Aorta (tissue), 5 donors: ENCODE measurements around the gene MACROH2A1. TPM values are rescaled to one million over a fixed set of nuclear protein-coding genes. Genes with fewer than 3 reads are reported as not detected.

ENCODE experiments used
- ATAC-seq: fragments of 200-7000 bp; cut with Tn5 transposase; one replicate; pipeline ENCODE4 v1.9.1; 2022; ENCODE audit warnings: moderate library complexity; ENCODE audit not compliant: low FRiP score
- DNase-seq, 2 donors: peaks; one replicate each; pipeline ENCODE4 v3.0.0-alpha.2; 2020
- H3K27ac ChIP-seq, 2 donors: one replicate each; pipeline ENCODE4 v1.5.1; 2013; ENCODE audit warnings: low read length in 2 of 2, mild to moderate bottlenecking in 2 of 2, moderate library complexity in 2 of 2, control low read depth in 1 of 2, inconsistent platforms in 1 of 2, low read depth in 1 of 2
- H3K27me3 ChIP-seq, 2 donors: one replicate each; pipeline ENCODE4 v1.6.1; 2013; ENCODE audit warnings: control low read depth in 1 of 2, low read length in 1 of 2, mild to moderate bottlenecking in 1 of 2, moderate library complexity in 1 of 2; ENCODE audit not compliant: insufficient read depth in 2 of 2, control insufficient read depth in 1 of 2
- H3K36me3 ChIP-seq, 2 donors: one replicate each; pipeline ENCODE4 v1.6.1; 2013; ENCODE audit warnings: control low read depth in 1 of 2, low read length in 1 of 2, mild to moderate bottlenecking in 1 of 2; ENCODE audit not compliant: insufficient read depth in 2 of 2, control insufficient read depth in 1 of 2
- H3K4me1 ChIP-seq, 2 donors: one replicate each; pipeline ENCODE4 v1.6.1; 2013; ENCODE audit warnings: low read length in 2 of 2, control low read depth in 1 of 2, mild to moderate bottlenecking in 1 of 2, moderate library complexity in 1 of 2; ENCODE audit not compliant: insufficient read depth in 2 of 2, control insufficient read depth in 1 of 2
- H3K4me3 ChIP-seq, 2 donors: one replicate each; pipeline ENCODE4 v1.5.1; 2013; ENCODE audit warnings: low read length in 2 of 2, control low read depth in 1 of 2, mild to moderate bottlenecking in 1 of 2
- H3K9me3 ChIP-seq: one replicate; pipeline ENCODE4 v1.6.1; 2013; ENCODE audit warnings: mild to moderate bottlenecking, low read length; ENCODE audit not compliant: control insufficient read depth
- WGBS, 2 donors: extraction: QIAGEN DNeasy Blood & Tissue Kit; methylation state at CpG; one replicate each; pipeline ENCODE4 v1.1.7; 2013; 5-methylcytosine and 5-hydroxymethylcytosine counted together
- intact Hi-C, 2 donors: fragments of 100-400 bp; cut with DNase I; formaldehyde crosslinking; loops; one replicate each; pipeline versions ENCODE4 v1.14.2 to v1.15.0; 2022
- polyA plus RNA-seq, 2 donors: library from polyadenylated mRNA; stranded (reverse); fragments of 200-250 nt; gene quantifications; one replicate each; pipeline ENCODE4 v1.2.3, GENCODE V29; 2013
- total RNA-seq, 2 donors: library from RNA; stranded (reverse); fragmentation: NEBNext Ultra II Directional; extraction: Animal tissue kit (Norgen Biotek cat#: 25700); gene quantifications; one replicate each; pipeline ENCODE4 v1.2.1, GENCODE V29; 2021
- donor health status: healthy with polysubstance abuse.
- donor health status: Bipolar disorder and iron deficiency.
- donor health status: DM: no; HTN: no; CAD: no.
- donor health status: DM: no; HTN: no; CAD: no.
- donor health status: DM: yes; HTN: yes; CAD: no.

Gene MACROH2A1
- total and polyA plus RNA-seq, 4 donors = 79.6 to 113 (median 106) TPM

DNA sequence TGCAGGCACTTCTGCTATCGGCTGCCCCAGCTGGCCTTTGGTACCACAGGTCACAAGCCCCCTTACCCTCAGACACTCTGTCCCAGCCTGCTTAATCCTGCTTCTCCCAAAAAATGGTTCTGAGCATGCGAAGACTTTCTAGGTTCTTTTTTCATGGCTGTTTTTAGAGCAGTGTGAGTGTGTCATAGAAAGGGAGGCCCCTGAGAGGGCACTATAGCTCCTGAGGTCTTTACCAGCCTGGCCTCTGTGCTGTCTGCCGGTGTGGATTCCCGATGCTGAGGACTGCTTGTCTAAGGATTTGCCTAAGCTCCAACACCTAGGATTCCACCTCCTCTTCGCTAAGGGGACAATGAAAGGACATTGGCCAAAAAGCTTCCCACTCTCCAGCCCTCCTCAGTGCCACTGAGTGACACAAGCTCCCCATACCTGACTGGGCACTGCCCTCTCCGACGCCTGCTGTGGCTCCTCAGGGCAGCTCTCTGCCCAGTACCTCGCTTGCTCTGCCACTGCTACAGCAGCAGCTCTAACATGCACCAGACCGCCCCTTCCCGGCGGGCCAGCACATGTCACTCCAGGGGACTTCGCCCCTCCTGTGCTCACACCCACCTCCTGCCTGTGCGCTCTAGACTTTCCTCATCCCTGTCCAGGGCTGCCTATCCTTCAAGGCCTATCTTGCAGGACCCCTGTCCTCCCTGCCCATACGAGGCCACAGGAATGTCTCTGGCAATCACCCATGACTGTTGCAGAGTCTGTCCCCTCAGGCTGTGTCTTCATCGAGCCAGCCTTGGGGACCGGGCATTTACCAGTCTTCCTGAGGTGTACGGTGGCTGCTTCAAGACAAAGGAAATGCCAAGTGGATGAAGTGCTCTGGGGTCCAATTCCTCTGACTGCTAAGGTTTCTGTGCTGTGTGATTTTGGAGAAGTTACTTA is 21.0 kb downstream of the MACROH2A1 start:
- ATAC-seq (peak; percentile 37), DNase-seq (no peak)
- intact Hi-C loops = no loop called here
- Histone ChIP-seq H3K9me3 (no peaks in the 10 kb centered on the region), H3K27me3 (no peaks in the 10 kb centered on the region), H3K4me1 (peaks cover 0 to 3% of the 10 kb centered on the region in 2 donors), H3K4me3 (no peak overlapping the region), H3K36me3 (no peaks in the 10 kb centered on the region), H3K27ac (no peak overlapping the region)
- 81% methylated on average over 17 of the region's 17 CpGs for WGBS, 2 donors

DNA sequence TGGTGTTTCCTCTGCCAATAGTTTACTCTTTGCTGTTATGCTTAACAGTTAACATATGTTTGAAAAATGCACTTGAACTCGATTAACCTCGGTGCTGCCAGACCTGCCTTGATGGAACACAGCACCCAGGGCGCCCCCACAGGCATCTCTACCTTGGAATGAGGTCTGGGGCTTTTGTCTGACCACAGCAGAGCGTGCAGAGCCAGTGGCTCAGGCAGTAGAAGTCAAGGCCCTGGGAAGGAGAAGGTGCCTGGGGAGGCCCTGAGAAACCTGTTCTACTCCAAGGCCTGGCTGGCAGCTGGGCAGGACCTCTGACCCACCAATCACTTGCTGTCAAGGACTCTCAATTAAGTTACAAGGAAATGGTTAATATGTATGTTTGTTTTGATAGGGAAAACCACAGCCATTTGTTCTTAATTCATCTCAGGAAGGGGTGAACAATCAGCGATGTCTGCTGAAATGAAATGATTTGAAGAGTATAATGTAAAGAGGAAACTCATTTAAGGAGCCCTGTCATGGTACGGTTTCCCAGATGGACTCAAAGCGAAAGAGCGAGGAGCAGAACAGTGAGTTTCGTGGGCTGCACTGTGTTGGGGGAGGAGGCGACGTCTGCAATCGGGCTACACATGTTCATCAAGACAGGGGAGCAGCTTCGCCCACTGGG is 21.9 kb downstream of the MACROH2A1 start:
- intact Hi-C loops = no loop called here
- Histone ChIP-seq H3K36me3 (no peaks in the 10 kb centered on the region), H3K27me3 (no peaks in the 10 kb centered on the region), H3K4me3 (no peak overlapping the region), H3K9me3 (no peaks in the 10 kb centered on the region), H3K27ac (no peak overlapping the region), H3K4me1 (peaks cover 0 to 3% of the 10 kb centered on the region in 2 donors)
- WGBS, 2 donors = 83 to 85% methylated on average over 13 of the region's 13 CpGs
- DNase-seq (no peak), ATAC-seq (no peak)

DNA sequence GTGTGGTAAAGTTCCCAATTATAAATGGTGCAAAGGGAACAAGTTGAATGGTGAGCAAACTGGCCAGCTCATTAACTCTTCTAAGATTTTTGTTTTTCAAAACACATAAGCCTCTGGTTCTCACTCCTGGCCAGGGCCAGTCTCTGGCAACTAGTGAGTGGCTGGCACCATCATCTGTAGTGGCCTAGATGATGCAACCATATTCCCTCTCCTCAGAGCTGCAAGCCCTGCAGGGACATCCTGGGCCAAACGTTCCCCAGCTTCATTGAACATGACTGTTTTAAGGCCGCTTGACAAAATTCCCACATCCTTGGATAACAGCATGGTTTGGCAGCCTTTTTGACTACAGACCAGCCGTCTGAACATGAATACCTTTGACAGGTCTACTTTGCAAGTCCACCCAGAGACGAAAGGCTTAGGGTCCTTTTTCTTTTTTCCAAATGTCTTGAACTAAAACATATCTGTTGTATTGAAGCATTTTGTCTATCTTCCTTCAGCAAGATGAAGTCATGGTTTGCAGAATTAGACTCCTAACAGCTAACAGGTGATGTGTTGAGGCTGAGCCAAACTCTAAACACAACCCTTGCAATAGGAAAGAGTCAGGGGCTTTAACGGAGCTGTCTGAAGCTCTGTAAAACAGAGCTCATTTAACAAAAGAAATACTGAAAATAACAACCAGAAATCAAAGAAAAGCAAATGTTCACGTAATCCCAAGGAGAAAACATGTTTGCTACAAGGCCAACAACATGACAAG is 23.8 kb downstream of the MACROH2A1 start:
- no peak for ATAC-seq

DNA sequence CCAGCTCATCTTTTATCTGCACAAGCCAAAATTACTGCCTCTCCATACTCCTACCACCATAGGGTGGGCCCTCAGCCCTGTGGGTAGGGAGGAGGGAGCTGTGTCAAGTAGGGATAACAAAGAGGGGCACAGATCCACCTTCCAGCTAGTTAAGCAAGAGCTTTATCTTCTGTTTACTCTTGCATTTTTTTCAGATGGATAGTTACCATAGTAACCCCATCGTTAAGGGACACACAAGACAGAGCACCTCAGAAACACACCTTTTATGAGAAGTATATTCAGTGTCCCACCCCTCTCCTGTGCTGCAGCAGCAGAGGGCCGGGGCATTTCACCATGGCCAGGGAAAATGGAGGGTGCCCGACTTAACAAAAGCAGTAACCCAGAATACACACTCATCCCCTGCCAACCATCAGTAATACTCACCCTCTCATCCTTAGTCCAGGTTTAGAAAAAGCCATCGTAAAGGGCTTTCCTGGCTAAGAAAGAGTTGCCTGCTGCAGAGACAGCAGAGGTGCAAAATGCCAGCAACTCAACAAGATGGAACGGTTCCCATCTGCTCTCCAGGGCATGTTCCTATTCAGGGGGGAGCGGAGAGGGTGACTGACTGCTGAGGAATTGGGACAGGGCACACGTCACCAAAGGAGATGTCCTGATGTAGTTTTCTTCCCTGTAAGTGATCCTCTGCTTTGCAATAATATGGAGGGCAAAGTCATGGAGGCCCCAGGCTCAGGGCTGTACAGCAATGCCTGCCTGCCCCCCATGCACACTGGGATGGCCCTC is 25.1 kb downstream of the MACROH2A1 start:
- WGBS, 2 donors = 15 to 21% methylated on average over 7 of the region's 7 CpGs
- peaks cover 0 to 3% of the 10 kb centered on the region in 2 donors for H3K4me1 ChIP-seq
- ATAC-seq = no peak

More for the DNA sequence above, 23.8 kb downstream of the MACROH2A1 start:
- intact Hi-C loops = no loop called here
- DNase-seq = no peak
- H3K27ac ChIP-seq = no peak overlapping the region
- no peaks in the 10 kb centered on the region for H3K27me3 ChIP-seq
- peaks cover 0 to 3% of the 10 kb centered on the region in 2 donors for H3K4me1 ChIP-seq
- no peak overlapping the region for H3K4me3 ChIP-seq
- no peaks in the 10 kb centered on the region for H3K36me3 ChIP-seq
- no peaks in the 10 kb centered on the region for H3K9me3 ChIP-seq
- 41% methylated on average over 6 of the region's 6 CpGs for WGBS, 2 donors

DNA sequence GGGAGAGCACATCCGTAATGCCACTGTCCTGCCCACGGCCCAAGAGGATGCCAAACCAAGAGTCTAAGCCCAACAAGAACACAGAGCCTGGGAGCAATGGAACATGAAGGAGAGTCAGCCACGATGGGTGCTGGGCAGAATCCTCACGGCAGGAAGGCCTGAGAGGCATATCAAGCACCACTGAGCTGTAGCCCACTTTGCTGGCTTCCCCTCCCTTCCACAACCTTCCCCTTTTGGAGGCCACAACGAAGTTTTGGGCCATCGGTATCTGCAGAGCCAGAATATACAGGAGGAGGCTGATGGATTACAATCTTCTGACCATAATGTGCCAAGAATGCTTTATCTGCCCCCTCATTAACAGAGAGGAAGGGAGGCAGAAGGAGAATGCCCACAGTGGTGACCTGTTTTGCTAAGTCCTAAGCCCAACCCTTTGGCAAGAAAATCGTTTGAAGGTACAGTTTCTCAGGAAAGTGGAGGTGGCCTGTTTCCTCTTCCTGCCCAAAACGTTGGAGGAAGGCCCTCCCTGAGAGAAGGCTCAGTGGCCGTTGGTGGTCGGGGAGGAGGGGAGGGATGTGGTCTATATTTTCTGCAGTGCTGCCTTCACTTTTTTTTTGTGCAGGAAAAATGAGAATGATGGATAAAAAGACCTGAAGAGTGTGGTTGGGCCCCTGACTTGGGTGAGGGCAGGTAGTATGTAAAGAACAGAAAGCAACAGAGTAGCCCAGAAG is 26.2 kb downstream of the MACROH2A1 start:
- H3K9me3 ChIP-seq = no peaks in the 10 kb centered on the region
- intact Hi-C loops = no loop called here
- no peak overlapping the region for H3K27ac ChIP-seq
- no peak for ATAC-seq
- peaks cover 4 to 6% of the 10 kb centered on the region in 2 donors for H3K36me3 ChIP-seq
- WGBS, 2 donors = 66 to 68% methylated on average over 10 of the region's 10 CpGs
- DNase-seq = no peak
- no peak overlapping the region for H3K4me3 ChIP-seq
- H3K27me3 ChIP-seq = no peaks in the 10 kb centered on the region
- peaks cover 0 to 3% of the 10 kb centered on the region in 2 donors for H3K4me1 ChIP-seq

More for the DNA sequence above, 25.1 kb downstream of the MACROH2A1 start:
- intact Hi-C loops = no loop called here
- H3K4me3 ChIP-seq = no peak overlapping the region
- no peaks in the 10 kb centered on the region for H3K27me3 ChIP-seq
- DNase-seq = no peak
- peaks cover 2 to 3% of the 10 kb centered on the region in 2 donors for H3K36me3 ChIP-seq
- no peak overlapping the region for H3K27ac ChIP-seq
- H3K9me3 ChIP-seq = no peaks in the 10 kb centered on the region

DNA sequence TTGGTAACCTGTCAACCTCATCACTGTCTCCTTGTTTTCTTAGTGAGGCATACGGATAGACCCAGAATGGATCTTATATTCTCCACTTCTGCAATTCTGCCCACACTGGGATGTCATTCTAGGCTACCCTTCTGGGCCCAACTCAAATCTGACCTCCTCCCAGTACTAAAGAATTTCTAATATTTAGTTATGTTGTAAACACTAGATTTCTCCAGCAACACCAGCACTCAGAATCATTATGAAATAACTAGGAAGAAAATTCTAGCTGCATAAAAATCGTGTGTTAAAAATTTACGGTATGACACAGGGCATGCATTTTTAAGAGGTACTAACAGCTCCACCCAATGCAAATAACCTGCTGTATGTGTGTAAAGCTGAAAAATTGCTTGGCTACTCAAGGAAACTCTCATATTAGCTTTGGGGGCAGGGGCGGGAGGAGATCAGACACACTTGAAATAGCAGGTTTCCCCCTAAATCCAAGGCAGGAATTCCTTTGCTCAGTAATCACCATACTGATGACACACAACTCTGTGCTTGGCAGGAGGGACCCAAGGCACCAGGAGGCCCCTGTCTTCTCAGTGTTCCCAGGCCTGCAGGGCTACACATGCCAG is 27.3 kb downstream of the MACROH2A1 start:
- ATAC-seq = no peak
- Histone ChIP-seq H3K4me3 (no peak overlapping the region), H3K4me1 (peaks cover 0 to 3% of the 10 kb centered on the region in 2 donors), H3K36me3 (peaks cover 4 to 11% of the 10 kb centered on the region in 2 donors), H3K27me3 (no peaks in the 10 kb centered on the region), H3K9me3 (no peaks in the 10 kb centered on the region), H3K27ac (no peak overlapping the region)
- intact Hi-C loops = no loop called here
- no peak for DNase-seq
- 75 to 83% methylated on average over 4 of the region's 4 CpGs for WGBS, 2 donors

DNA sequence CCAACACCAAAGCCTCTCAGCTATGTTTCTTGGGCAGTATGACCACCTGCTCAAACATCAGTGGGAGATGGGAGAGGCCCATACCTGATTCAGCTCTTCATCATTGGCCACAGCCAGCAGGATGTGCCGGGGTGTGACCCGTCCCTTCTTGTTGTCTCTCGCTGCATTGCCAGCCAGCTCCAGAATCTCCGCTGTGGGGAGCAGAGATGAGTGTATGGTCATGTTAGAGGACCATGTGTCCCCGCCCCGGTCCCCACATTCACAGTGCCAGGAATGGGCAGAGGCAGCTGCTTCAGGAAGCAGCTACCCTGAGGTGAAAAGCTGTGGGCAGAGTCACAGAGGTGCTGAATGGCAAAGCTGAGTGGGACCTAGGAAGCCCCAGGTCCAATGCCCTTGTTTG is 29.1 kb downstream of the MACROH2A1 start:
- H3K27me3 ChIP-seq = no peaks in the 10 kb centered on the region
- H3K27ac ChIP-seq = no peak overlapping the region
- no peak for ATAC-seq
- no peak for DNase-seq
- no peaks in the 10 kb centered on the region for H3K9me3 ChIP-seq
- WGBS, 2 donors = 97 to 98% methylated on average over 6 of the region's 6 CpGs
- peaks cover 0 to 3% of the 10 kb centered on the region in 2 donors for H3K4me1 ChIP-seq
- peaks cover 4 to 13% of the 10 kb centered on the region in 2 donors for H3K36me3 ChIP-seq
- no peak overlapping the region for H3K4me3 ChIP-seq
- intact Hi-C loops = no loop called here
